ENCODE data around the gene ZMPSTE24.

The ZMPSTE24 gene

DNA sequence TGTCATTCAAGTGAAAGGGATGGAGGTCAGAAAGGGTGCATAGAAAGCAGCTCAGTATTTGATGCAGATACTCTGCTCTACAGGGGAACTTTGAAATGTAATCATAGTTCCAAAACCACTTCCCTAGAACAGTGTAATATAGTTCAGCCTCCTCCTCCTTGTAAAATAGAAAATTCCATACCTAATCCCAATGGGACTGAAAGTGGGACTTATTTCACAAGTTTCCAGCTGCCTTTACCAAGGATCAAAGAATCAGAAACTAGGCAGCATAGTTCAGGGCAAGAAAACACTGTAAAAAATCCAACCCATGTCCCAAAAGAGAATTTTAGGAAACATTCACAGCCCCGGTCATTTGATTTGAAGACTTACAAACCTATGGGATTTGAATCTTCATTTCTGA lies 18.4 kb upstream of the ZMPSTE24 start:
- Histone ChIP-seq H3K27me3 (no peaks in the 10 kb centered on the region), H3K27ac (no peak overlapping the region), H3K4me3 (no peak overlapping the region), H3K4me1 (peaks cover 0 to 38% (median 6%) of the 10 kb centered on the region in 10 experiments; a peak in 10 of 20 replicates), H3K9ac (no peak overlapping the region), H3K9me3 (replicated peaks in 1 of 11) (no peaks in the 10 kb centered on the region), H4K20me1 (peaks cover 0 to 58% (median 1%) of the 10 kb centered on the region in 11 experiments; a peak in 8 of 22 replicates), H3K36me3 (peaks cover 38 to 59% (median 58%) of the 10 kb centered on the region in 11 experiments), H3K4me2 (no peak overlapping the region)
- TF ChIP-seq Cebpa-rat (IDR thresholded peaks at IDR 0.05): no peak

DNA sequence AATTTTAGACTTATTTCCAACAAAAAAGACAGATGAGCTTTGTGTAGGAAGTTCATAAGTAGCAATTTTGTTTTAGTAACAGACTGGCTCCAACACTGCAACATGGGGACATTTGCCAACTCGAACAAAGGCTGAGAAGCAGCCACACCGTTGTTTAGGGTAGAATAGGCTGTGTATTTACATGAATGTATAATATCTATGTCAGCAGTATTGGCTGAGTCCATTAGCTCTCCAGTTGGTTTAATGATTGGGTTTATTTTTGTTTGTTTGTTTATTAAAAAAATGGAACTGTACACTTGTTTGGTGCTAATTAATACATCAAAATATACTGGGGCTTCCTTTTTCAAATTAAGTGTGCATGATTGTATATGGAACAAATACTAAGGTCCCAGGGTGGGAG lies 17.6 kb upstream of the ZMPSTE24 start:
- Histone ChIP-seq H3K27me3 (no peaks in the 10 kb centered on the region), H4K20me1 (peaks cover 0 to 52% (median 0%) of the 10 kb centered on the region in 11 experiments; a peak in 8 of 22 replicates), H3K27ac (no peak overlapping the region), H3K4me2 (no peak overlapping the region), H3K4me3 (no peak overlapping the region), H3K4me1 (peaks cover 0 to 45% (median 6%) of the 10 kb centered on the region in 10 experiments; a peak in 10 of 20 replicates), H3K36me3 (peaks cover 31 to 52% (median 50%) of the 10 kb centered on the region in 11 experiments), H3K9ac (no peak overlapping the region), H3K9me3 (replicated peaks in 1 of 11) (no peaks in the 10 kb centered on the region)
- no peak for TF ChIP-seq Cebpa-rat (IDR thresholded peaks at IDR 0.05)

DNA sequence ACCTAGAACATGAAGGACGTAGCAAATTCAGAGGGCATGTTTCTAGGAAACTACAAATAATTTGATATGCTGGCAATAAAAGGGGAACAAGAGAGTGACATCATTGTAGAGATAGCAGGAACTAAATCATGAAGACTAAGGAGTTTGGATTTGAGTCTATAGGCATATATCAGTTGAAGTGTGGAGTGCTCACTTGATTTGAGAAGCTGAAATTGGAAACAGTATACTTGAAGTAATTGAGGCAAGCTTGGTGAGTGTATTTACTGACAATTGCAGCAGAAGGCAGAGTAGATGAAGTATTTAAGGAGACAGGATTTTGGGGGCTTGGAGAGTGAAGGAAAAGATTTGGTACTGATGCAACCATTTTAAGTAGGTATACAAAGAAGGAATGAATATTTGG lies 16.7 kb upstream of the ZMPSTE24 start:
- H3K27ac ChIP-seq: peak overlapping the region in 5 of 11 experiments; percentile 31 to 75 (median 53); a peak in 9 of 22 replicates
- H4K20me1 ChIP-seq: peaks cover 0 to 48% (median 0%) of the 10 kb centered on the region in 11 experiments; a peak in 8 of 22 replicates
- H3K27me3 ChIP-seq: no peaks in the 10 kb centered on the region
- H3K4me3 ChIP-seq: no peak overlapping the region
- peak overlapping the region in 2 of 11 experiments; percentile 24 to 44; a peak in 2 of 22 replicates for H3K9ac ChIP-seq
- H3K36me3 ChIP-seq: peaks cover 21 to 42% (median 41%) of the 10 kb centered on the region in 11 experiments
- H3K9me3 ChIP-seq (replicated peaks in 1 of 11): no peaks in the 10 kb centered on the region
- peak overlapping the region in 6 of 11 experiments; percentile 4 to 79 (median 50); a peak in 9 of 22 replicates for H3K4me2 ChIP-seq
- no peak for TF ChIP-seq Cebpa-rat (IDR thresholded peaks at IDR 0.05)
- H3K4me1 ChIP-seq: peaks cover 0 to 45% (median 6%) of the 10 kb centered on the region in 10 experiments; a peak in 10 of 20 replicates

DNA sequence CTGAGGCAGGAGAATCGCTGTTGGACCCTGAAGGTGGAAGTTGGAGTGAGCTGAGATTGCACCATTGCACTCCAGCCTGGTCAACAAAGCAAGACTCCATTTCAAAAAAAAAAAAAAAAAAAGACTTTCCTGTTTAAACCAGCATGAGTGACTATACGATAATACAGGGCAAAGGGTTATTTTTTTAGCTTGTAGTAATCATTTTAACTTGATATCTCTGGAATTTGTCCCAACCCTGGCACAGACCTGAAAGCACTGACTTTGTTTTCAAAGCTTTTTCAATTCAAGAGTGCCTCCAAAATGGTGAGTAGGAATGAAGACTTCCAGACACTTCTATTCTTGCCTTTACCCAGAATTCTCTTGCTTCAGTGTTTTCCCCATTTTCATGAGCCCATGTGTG lies 14.7 kb upstream of the ZMPSTE24 start:
- Histone ChIP-seq H3K4me3 (no peak overlapping the region), H3K27ac (no peak overlapping the region), H3K36me3 (peaks cover 1 to 22% (median 21%) of the 10 kb centered on the region in 11 experiments), H3K27me3 (no peaks in the 10 kb centered on the region), H4K20me1 (peaks cover 0 to 28% (median 0%) of the 10 kb centered on the region in 11 experiments; a peak in 7 of 22 replicates), H3K4me1 (peaks cover 0 to 45% (median 6%) of the 10 kb centered on the region in 10 experiments; a peak in 10 of 20 replicates), H3K4me2 (no peak overlapping the region), H3K9me3 (replicated peaks in 1 of 11) (no peaks in the 10 kb centered on the region), H3K9ac (no peak overlapping the region)
- TF ChIP-seq Cebpa-rat (IDR thresholded peaks at IDR 0.05): no peak

DNA sequence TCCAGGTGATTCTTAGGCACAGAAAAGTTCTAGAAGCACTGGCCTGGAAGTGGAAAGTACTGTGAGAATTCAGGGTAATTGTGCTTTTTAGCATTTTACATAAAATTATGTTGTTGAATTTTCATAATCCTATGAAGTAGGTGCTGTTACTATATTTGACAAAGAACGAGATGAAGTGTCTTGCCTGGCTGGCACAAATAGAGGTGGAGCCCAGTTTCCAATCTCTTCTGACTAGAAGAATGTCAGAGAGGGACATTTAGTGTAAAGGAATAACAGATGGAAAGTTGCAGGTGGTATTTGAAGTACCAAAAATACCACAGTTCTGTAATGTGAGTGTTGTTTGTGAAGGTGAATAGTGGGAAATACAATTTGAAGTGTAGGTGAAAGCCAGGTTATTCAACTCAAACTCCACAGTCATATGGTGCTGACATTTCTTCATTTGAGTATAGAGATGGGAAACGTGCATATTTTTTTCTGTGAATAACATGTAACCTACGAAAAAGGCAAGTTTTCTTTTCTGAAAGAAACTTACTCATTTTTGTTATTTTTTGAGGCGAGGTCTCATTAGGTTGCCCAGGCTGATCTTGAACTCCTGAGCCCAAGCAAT lies 13.8 kb upstream of the ZMPSTE24 start:
- no peak overlapping the region for H3K27ac ChIP-seq
- H3K4me3 ChIP-seq: no peak overlapping the region
- no peaks in the 10 kb centered on the region for H3K27me3 ChIP-seq
- no peaks in the 10 kb centered on the region for H3K9me3 ChIP-seq (replicated peaks in 1 of 11)
- H3K4me1 ChIP-seq: peaks cover 0 to 45% (median 6%) of the 10 kb centered on the region in 10 experiments; a peak in 10 of 20 replicates
- no peak overlapping the region for H3K4me2 ChIP-seq
- H3K9ac ChIP-seq: no peak overlapping the region
- peaks cover 0 to 20% (median 0%) of the 10 kb centered on the region in 11 experiments; a peak in 7 of 22 replicates for H4K20me1 ChIP-seq
- no peak for TF ChIP-seq Cebpa-rat (IDR thresholded peaks at IDR 0.05)
- peaks cover 0 to 13% (median 12%) of the 10 kb centered on the region in 11 experiments; a peak in 18 of 22 replicates for H3K36me3 ChIP-seq

DNA sequence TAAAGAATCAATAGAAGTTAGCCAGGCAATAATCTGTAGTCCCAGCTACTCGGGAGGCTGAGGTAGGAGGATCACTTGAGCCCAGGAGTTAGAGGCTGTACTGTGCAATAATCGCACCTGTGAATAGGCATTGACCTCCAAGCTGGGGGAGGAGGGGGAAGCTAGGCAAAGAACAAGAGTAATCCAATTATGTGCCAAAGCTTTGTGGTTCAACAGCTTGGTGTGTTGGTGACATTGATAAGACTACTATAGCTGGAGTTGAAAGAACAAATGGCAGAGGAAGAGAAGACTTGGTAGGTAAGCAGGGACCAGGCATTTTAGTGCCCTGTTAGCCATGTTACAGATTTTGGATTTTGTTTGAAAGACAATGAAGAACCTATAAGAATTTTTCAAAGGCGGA lies 12.3 kb upstream of the ZMPSTE24 start:
- Histone ChIP-seq H3K27ac (no peak overlapping the region), H3K9me3 (replicated peaks in 1 of 11) (no peaks in the 10 kb centered on the region), H3K36me3 (no peaks in the 10 kb centered on the region), H3K4me1 (peaks cover 0 to 41% (median 6%) of the 10 kb centered on the region in 10 experiments; a peak in 10 of 20 replicates), H3K4me2 (no peak overlapping the region), H3K9ac (no peak overlapping the region), H4K20me1 (peaks cover 0 to 8% (median 0%) of the 10 kb centered on the region in 11 experiments; a peak in 4 of 22 replicates), H3K4me3 (no peak overlapping the region), H3K27me3 (no peaks in the 10 kb centered on the region)
- TF ChIP-seq Cebpa-rat (IDR thresholded peaks at IDR 0.05): no peak

DNA sequence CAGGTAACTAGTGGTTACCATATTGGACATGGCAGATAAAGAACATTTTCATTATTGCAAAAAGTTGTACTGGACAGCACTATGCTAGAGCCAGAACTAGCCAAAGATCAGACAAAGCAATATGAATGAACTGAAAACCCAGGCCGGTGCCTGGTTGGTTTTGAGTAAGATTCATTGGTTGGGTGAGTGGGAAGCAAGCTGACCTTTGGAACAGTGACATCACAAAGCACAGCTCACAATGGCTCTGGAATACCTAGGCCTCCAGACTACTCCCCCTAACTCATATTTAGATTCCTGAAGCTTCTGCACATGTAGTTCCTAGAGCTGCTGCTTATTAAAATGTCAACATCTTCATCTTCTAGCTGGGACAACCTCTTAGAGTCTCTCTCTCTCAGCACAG lies 10.4 kb upstream of the ZMPSTE24 start, which contains the start of gene TMCO2:
Gene TMCO2, plus strand, starts transcription at position 283 of the 400 bp plus-strand sequence. Its CDS starts 57 bp downstream, at position 340.
- Histone ChIP-seq H4K20me1 (no peaks in the 10 kb centered on the region; a peak in 1 of 22 replicates), H3K9ac (no peak within 1 kb of the TSS), H3K27ac (no peak within 1 kb of the TSS), H3K9me3 (replicated peaks in 1 of 11) (no peaks in the 10 kb centered on the region), H3K4me2 (no peak within 1 kb of the TSS), H3K27me3 (no peaks in the 10 kb centered on the region), H3K4me3 (no peak within 1 kb of the TSS), H3K4me1 (peaks cover 0 to 31% (median 0%) of the 10 kb centered on the region in 10 experiments; a peak in 6 of 20 replicates), H3K36me3 (no peaks in the 10 kb centered on the region)
- TF ChIP-seq Cebpa-rat (IDR thresholded peaks at IDR 0.05): no peak

DNA sequence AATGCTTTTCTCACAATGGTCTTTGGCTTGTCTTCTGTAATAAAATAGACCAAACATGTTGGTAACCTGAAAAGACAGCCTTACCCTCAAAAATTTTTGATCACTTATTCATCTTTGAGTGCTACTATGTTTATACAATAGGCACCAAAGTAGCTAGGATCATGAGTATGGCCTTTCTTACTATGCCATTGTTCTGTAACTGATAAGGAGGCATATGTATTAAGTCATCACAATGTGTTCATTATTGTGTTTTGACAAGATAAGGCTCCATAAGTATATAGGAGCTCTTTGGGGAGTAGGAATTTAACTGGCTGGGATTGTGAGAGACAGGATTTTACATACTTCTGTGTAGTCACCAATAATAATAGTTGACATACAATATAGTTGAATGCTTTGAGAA lies 9.6 kb upstream of the ZMPSTE24 start:
- H3K4me2 ChIP-seq: no peak overlapping the region
- no peak overlapping the region for H3K27ac ChIP-seq
- H3K9me3 ChIP-seq (replicated peaks in 1 of 11): no peaks in the 10 kb centered on the region
- H3K4me1 ChIP-seq: peaks cover 0 to 23% (median 0%) of the 10 kb centered on the region in 10 experiments; a peak in 4 of 20 replicates
- no peak overlapping the region for H3K4me3 ChIP-seq
- no peak overlapping the region for H3K9ac ChIP-seq
- TF ChIP-seq Cebpa-rat (IDR thresholded peaks at IDR 0.05): no peak
- H3K27me3 ChIP-seq: no peaks in the 10 kb centered on the region
- H4K20me1 ChIP-seq: no peaks in the 10 kb centered on the region; a peak in 1 of 22 replicates
- H3K36me3 ChIP-seq: no peaks in the 10 kb centered on the region

DNA sequence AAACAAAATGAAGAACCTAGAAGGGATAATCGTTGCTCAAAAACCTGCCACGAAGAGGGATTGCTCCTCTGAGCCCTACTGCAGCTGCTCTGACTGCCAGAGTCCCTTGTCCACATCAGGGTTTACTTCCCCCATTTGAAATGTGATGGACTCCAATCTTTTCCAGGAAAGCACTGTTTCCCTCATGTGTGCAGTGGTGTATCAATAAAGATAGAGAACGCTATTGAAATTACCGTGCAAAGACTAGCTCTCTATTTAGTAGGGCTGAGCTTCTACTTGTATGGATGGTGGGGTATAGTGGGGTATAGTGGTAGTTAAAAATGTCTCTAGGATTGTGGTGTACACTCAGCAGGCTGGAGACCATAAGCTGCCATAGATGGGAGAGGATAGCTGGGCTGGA lies 6.6 kb upstream of the ZMPSTE24 start:
- H3K4me1 ChIP-seq: peaks cover under 1 to 19% (median 5%) of the 10 kb centered on the region in 10 experiments; a peak in 19 of 20 replicates
- peaks cover 0 to 3% (median 0%) of the 10 kb centered on the region in 11 experiments; a peak in 1 of 22 replicates for H3K36me3 ChIP-seq
- TF ChIP-seq Cebpa-rat (IDR thresholded peaks at IDR 0.05): no peak
- no peaks in the 10 kb centered on the region for H3K9me3 ChIP-seq (replicated peaks in 1 of 11)
- 0 out of 22 replicates have a peak overlapping the region, but pooled peaks of 1 of the 11 experiments have one; percentile 6 for H3K27ac ChIP-seq
- peak overlapping the region in 2 of 11 experiments; percentile 0 to 17; a peak in 1 of 22 replicates for H3K4me2 ChIP-seq
- H3K27me3 ChIP-seq: no peaks in the 10 kb centered on the region
- H4K20me1 ChIP-seq: no peaks in the 10 kb centered on the region
- no peak overlapping the region for H3K9ac ChIP-seq
- no peak overlapping the region for H3K4me3 ChIP-seq
